Measurements from ENCODE around the gene AMIGO2.
"Not testable (repeated sequence)": the region's sequence is repeated elsewhere in the genome, so short reads cannot be mapped to it uniquely, and the experiment has no call there.

The AMIGO2 gene

GRCh38 chr12:47068539-47068938, 11.2 kb downstream of the AMIGO2 start:
- Histone ChIP-seq H3K4me3 (ENCODE audit: low read depth, low read length) (no peak overlapping the region), H3K27me3 (replicated peaks) (no peaks in the 10 kb centered on the region), H3K27ac (no peak overlapping the region), H3K36me3 (replicated peaks) (no peaks in the 10 kb centered on the region)
- in situ Hi-C loops (cut with HindIII; ENCODE audit: low pct_ligation_motif_present, low sequenced_read_pairs) = no loop called here
- TF ChIP-seq CTCF (IDR thresholded peaks at IDR 0.05; ENCODE audit: low read depth, low read length, missing control alignments) = no peak
- peak; percentile 74 for DNase-seq

- Histone ChIP-seq H3K4me3 (ENCODE audit: low read depth, low read length) (no peak overlapping the region), H3K27me3 (replicated peaks) (no peaks in the 10 kb centered on the region), H3K36me3 (replicated peaks) (no peaks in the 10 kb centered on the region), H3K27ac (no peak overlapping the region)
- no peak for DNase-seq
- in situ Hi-C loops (cut with HindIII; ENCODE audit: low pct_ligation_motif_present, low sequenced_read_pairs) = no loop called here
- TF ChIP-seq CTCF (IDR thresholded peaks at IDR 0.05; ENCODE audit: low read depth, low read length, missing control alignments) = no peak
Observed at GRCh38 chr12:47067771-47068431, 11.9 kb downstream of the AMIGO2 start.

GRCh38 chr12:47067176-47067575, 12.6 kb downstream of the AMIGO2 start:
- no peak for TF ChIP-seq CTCF (IDR thresholded peaks at IDR 0.05; ENCODE audit: low read depth, low read length, missing control alignments)
- no peaks in the 10 kb centered on the region for H3K27me3 ChIP-seq (replicated peaks)
- H3K36me3 ChIP-seq (replicated peaks) = no peaks in the 10 kb centered on the region
- H3K27ac ChIP-seq = no peak overlapping the region
- in situ Hi-C loops (cut with HindIII; ENCODE audit: low pct_ligation_motif_present, low sequenced_read_pairs) = no loop called here
- no peak for DNase-seq
- H3K4me3 ChIP-seq (ENCODE audit: low read depth, low read length) = no peak overlapping the region

GRCh38 chr12:47066278-47067025, 13.3 kb downstream of the AMIGO2 start:
- in situ Hi-C loops (cut with HindIII; ENCODE audit: low pct_ligation_motif_present, low sequenced_read_pairs) = no loop called here
- H3K27ac ChIP-seq = no peak overlapping the region
- no peak for DNase-seq
- no peaks in the 10 kb centered on the region for H3K36me3 ChIP-seq (replicated peaks)
- no peak overlapping the region for H3K4me3 ChIP-seq (ENCODE audit: low read depth, low read length)
- no peaks in the 10 kb centered on the region for H3K27me3 ChIP-seq (replicated peaks)
- TF ChIP-seq CTCF (IDR thresholded peaks at IDR 0.05; ENCODE audit: low read depth, low read length, missing control alignments) = no peak

- no peak for DNase-seq
- in situ Hi-C loops (cut with HindIII; ENCODE audit: low pct_ligation_motif_present, low sequenced_read_pairs) = no loop called here
- TF ChIP-seq CTCF (IDR thresholded peaks at IDR 0.05; ENCODE audit: low read depth, low read length, missing control alignments) = no peak
- no peaks in the 10 kb centered on the region for H3K36me3 ChIP-seq (replicated peaks)
- H3K4me3 ChIP-seq (ENCODE audit: low read depth, low read length) = no peak overlapping the region
- H3K27me3 ChIP-seq (replicated peaks) = no peaks in the 10 kb centered on the region
- H3K27ac ChIP-seq = no peak overlapping the region
Observed at GRCh38 chr12:47065546-47065945, 14.2 kb downstream of the AMIGO2 start.

- H3K36me3 ChIP-seq (replicated peaks); H3K4me3 ChIP-seq (ENCODE audit: low read depth, low read length); H3K27ac ChIP-seq; H3K27me3 ChIP-seq (replicated peaks); in situ Hi-C loops (cut with HindIII; ENCODE audit: low pct_ligation_motif_present, low sequenced_read_pairs); DNase-seq: not testable (repeated sequence)
Observed at GRCh38 chr12:47058640-47059039, 21.1 kb downstream of the AMIGO2 start.

GRCh38 chr12:47056944-47057343, 22.8 kb downstream of the AMIGO2 start:
- DNase-seq; H3K4me3 ChIP-seq (ENCODE audit: low read depth, low read length); H3K36me3 ChIP-seq (replicated peaks); in situ Hi-C loops (cut with HindIII; ENCODE audit: low pct_ligation_motif_present, low sequenced_read_pairs); H3K27me3 ChIP-seq (replicated peaks); H3K27ac ChIP-seq: not testable (repeated sequence)

GRCh38 chr12:47055856-47056255, 23.9 kb downstream of the AMIGO2 start:
- DNase-seq; H3K27me3 ChIP-seq (replicated peaks); H3K36me3 ChIP-seq (replicated peaks); H3K4me3 ChIP-seq (ENCODE audit: low read depth, low read length); in situ Hi-C loops (cut with HindIII; ENCODE audit: low pct_ligation_motif_present, low sequenced_read_pairs); H3K27ac ChIP-seq: not testable (repeated sequence)
